GM12865 (cell line): ENCODE measurements around the gene ERC1.

Experiments used
- DNase-seq: peaks from one replicate; pipeline ENCODE4 v3.0.0; 2010; ENCODE audit warnings: low read depth
- H3K4me3 ChIP-seq: 2 replicates; pipeline ENCODE4 v1.5.1; 2011; ENCODE audit warnings: mild to moderate bottlenecking, low read depth, low read length, control low read depth
- CTCF ChIP-seq: IDR thresholded peaks from 2 replicates; pipeline ENCODE4 v1.5.1; 2011; ENCODE audit warnings: low read length, control low read depth, low read depth, inconsistent platforms; ENCODE audit not compliant: insufficient read depth; ENCODE audit errors: missing control alignments

ERC1 gene

GRCh38 chr12:1173781-1174617, 183.0 kb downstream of the ERC1 start:
- no peak overlapping the region for H3K4me3 ChIP-seq
- no peak for TF ChIP-seq CTCF
- DNase-seq, result peak; percentile 3

- DNase-seq, result no peak
- H3K4me3 ChIP-seq, result no peak overlapping the region
- no peak for TF ChIP-seq CTCF
Measured at GRCh38 chr12:1174659-1175058, 183.6 kb downstream of the ERC1 start.

GRCh38 chr12:1176191-1176590, 185.2 kb downstream of the ERC1 start:
- H3K4me3 ChIP-seq, result no peak overlapping the region
- DNase-seq, result no peak
- TF ChIP-seq CTCF, result no peak

- no peak for TF ChIP-seq CTCF
- H3K4me3 ChIP-seq, result no peak overlapping the region
- no peak for DNase-seq
Measured at GRCh38 chr12:1179128-1179527, 188.1 kb downstream of the ERC1 start.

GRCh38 chr12:1182069-1182468, 191.0 kb downstream of the ERC1 start:
- no peak for DNase-seq
- no peak for TF ChIP-seq CTCF
- no peak overlapping the region for H3K4me3 ChIP-seq

GRCh38 chr12:1184402-1184801, 193.4 kb downstream of the ERC1 start:
- no peak overlapping the region for H3K4me3 ChIP-seq
- no peak for TF ChIP-seq CTCF
- no peak for DNase-seq

GRCh38 chr12:1185460-1186182, 194.6 kb downstream of the ERC1 start:
- no peak for TF ChIP-seq CTCF
- H3K4me3 ChIP-seq, result no peak overlapping the region
- DNase-seq, result peak; percentile 74
